MV-4-11 (cell line): ENCODE data around the gene CCDC195.

ENCODE experiments used
- DNase-seq: peaks from one replicate; lab custom pipeline; 2025; lab: John Stamatoyannopoulos, UW

Gene CCDC195, protein sequence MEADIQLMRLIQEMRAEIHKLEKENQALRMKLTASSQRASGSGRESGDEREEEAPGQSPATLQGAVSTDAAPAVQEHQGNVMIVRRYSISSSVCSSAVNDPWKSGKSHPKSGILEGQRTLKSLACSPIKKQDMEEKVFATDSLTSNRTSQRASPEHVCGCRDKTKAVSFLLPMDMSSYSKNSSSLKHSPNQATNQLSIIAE

DNA sequence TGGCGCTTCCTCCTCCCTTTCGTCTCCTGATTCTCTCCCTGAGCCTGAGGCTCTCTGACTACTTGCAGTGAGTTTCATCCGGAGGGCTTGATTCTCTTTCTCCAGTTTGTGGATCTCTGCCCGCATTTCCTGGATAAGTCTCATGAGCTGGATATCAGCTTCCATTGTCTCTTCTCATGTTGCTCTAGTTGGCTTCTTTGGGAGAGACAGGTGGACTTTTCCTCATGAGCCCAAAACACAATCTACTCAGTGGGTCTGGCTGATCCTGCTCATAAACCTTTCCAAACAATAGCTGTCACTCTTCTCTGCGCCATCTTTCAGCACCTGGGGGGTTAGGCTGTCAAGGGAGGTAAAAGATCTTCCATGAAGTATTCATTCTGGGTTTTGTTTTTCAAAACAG lies at the start of gene CCDC195:
CCDC195 (minus strand) TSS at position 165 of the 400 bp plus-strand sequence; CDS start at position 165, 0 bp downstream.
- DNase-seq: no peak

DNA sequence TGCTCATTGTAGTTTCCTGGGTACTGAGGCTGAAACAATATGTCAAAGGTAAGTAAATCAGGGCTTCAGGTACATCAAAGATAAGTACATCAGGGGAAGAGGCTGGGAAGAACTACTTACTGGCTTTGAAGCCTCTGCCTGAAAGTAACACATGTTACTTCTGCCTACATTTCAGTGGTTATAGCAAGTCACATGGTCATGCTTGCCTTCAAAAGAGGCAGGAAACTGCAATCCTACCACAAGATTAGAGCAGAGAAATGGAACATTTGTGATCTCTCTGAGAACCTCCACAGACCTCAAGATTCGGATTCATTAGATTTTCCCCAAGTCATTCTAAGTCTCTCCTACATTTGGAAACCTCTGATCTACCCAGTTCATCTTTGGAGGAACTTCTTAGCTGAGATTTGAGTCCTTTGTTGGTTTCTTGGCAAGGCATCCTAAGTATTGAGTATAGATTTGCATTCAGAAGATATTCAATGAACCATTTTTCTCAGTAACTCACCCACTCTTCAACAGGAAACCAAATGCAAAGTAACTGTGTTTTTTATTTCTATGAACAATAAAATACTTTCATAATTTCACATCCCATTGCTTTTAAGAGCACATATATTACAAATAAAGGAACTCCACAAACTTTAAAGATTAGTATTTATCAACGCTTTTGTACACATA lies 48.5 kb upstream of the CCDC195 start:
- DNase-seq: peak; percentile 18

DNA sequence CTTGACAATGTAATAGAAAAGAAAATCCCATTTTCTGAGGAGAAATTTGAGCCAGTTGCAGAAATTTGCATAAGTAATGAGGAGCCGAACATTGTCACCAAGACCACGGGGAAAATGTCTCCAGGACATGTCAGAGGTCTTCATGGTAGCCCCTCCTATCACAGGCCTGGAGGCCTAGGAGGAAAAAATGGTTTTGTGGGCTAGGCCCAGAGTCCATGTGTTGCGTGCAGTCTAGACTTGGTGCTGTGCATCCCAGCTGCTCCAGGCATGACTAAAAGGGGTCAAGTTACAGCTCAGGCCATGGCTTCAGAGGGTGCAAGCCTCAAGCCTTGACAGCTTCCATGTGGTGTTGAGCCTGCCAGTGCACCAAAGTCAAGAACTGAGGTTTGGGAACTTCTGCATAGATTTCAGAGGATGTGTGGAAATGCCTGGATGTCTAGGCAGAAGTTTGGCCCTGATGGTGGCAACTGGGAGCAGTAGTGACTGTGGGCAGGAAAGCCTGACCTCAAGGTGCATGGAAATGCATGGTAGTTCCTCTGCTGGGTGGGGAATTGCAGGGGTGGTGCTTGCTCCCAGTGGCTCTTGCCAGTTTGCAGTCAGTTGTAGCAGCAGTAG lies 41.9 kb upstream of the CCDC195 start:
- DNase-seq: no peak

DNA sequence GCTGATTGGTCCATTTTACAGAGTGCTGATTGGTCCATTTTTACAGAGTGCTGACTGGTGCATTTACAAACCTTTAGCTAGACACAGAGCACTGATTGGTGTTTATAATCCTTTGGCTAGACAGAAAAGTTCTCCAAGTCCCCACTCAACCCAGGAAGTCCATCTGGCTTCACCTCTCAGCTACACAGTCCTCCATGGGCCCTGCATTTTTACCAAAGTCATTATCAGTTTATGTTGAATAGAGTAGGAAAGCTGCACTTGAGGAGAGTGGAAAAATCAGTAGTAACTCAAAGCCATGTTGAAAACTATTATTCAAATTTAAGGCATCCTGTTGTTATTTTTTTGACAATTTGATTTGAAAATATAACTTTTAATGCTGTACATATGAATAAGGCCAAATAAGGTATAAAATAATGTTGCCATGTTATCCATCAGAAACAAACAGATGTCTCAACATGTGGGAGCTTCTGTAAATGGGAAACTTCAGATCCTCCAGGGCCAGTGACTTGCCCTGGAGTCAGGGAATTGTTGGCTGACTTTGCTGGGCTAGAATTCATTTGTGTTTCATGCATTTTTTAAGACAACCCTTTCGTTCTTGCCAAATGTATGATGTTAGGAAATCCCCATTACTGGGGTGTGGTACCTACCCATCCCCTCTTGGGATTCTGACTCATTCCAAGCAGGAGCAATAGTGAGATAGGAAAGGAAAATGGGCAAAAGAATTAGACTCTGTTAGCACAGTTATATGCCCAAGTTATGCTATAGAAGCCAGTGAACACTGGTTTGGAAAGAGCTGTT lies 37.8 kb upstream of the CCDC195 start:
- no peak for DNase-seq

DNA sequence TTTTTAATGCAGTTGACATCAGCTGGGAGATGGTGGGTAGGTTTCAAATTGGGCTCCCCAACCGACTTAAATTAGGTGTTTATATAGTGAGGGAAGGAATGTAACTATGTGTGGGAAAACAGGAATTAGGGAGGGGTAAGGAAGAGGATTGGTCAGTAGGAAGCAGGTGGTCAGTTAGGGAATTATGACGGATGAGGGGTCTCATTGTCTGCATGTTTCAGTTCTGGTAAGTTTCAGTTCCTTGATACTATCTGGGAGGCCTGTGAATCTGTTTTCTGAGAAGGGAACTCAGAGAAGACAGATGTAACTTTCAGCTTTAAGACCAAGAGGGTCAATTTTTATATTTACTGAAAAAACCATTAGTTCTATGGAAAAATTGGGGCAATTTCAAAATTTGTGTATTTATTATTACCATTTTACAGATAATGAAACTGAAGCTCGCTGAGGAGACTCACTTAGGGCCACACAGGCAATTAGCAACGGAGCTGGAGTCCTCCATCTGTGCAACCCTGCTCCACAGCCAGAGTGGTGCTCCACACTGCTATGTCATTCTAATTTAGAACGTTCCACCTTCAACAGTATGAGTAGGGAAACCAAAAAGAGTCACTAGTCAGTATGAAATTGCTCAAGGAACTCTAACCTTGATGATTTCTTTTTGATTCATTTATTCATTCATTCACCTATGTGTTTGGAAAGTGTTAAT lies 36.0 kb upstream of the CCDC195 start:
- peak; percentile 74 for DNase-seq

DNA sequence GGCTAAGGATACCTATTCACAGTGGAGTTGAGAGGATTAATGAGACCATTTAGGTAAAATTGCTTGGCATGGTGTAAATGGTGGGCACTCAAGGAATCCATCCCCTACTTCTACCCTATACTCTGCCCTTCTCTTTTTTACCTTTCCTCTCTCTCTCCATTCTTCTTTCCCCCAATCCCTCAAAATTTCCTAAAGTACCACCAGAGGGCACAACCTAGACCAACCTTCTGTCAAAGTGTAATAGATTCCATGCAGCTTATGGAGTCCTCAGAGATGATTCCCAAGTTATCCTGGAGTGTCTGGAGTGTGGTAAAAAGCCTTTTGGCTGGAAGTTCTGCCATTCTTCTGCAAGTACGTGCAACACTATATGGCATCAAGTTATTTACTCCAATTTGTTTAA lies 33.0 kb upstream of the CCDC195 start:
- DNase-seq: no peak

DNA sequence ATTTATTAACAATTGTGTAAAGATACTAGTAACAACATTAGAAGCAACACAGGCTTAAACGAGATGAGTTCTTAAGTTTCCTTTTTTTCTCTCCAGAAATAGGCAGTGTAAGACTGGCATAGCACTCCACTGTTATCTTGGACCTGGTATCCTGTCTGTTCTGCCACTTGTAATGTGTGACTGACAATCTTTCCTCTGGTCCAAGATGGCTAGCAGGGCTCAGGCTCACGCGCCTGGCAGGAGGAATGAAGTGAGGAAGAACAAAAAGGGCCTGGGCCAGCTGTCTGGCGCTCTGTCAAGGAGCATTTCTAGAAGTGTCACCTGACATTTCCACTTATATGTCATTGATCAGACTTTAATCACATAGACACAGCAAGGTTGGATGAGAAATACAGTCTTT lies 31.6 kb upstream of the CCDC195 start:
- DNase-seq: no peak

DNA sequence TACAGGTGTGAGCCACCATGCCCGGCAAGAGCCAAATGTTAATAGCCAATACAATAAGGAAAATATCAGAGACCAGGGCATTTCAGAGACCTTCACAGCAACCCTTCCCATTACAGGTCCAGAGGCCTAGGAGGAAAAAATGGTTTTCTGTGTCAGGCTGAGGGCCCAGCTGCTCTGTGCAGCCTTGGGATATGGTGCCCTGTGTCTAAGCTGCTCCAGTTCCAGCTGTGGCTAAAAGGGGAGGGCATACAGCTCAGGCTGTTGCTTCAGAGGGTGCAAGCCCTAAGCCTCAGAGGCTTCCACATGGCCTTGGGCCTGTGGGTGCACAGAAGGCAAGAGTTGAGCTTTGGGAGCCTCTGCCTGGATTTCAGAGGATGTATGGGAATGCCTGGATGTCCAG lies 20.1 kb upstream of the CCDC195 start:
- no peak for DNase-seq

DNA sequence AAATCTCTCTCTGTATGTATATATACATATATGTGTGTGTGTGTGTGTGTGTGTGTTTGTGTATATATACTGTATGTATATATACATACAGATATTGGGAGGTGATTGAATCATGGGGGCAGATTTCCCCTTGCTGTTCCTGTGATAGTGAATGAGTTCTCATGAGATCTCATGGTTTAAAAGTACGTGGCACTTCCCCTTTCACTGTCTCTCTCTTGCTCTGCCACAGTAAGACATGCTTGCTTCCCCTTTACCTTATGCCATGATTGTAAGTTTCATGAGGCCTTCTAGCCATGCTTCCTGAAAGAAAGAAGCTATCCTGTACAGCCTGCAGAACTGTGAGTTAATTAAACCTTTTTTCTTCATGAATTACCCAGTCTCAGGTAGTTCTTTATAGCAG lies 18.8 kb upstream of the CCDC195 start:
- peak; percentile 83 for DNase-seq

DNA sequence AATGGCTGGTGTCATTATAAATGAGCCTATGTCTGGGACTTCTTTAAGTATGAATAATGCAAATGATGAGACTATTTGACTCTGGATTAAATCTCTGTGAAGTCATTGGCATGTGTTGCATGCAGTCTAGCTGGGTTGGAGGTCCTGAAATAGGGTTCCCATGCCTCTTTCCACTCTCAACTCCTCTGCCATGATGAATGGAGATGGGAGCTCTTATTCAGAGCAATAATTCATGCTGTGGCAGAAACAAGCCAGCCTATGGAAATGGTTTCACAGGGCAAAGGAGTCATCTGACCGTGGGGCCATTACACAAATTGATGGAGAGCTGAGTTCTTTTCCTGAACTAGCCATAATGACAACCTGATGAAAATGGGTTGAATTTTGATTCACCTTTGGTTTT lies 15.5 kb upstream of the CCDC195 start:
- no peak for DNase-seq

DNA sequence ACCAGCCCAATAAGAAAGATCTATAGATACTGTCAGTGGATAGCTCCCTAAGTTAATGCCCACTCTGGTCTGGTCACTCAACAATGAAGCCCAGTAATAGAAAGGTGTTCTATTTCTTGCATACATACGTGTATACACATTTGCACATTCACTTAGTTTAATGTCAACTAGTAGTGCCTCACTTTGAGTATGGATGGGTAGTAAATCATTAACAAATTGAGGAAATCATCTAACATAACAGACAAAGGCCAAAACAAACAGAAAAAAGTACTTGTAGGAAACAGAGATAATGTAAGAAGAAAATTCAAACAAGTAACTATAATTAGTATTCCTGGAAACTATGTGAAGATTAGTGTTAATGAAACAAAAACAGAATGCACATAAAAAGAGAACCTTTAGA lies 13.3 kb upstream of the CCDC195 start:
- no peak for DNase-seq

DNA sequence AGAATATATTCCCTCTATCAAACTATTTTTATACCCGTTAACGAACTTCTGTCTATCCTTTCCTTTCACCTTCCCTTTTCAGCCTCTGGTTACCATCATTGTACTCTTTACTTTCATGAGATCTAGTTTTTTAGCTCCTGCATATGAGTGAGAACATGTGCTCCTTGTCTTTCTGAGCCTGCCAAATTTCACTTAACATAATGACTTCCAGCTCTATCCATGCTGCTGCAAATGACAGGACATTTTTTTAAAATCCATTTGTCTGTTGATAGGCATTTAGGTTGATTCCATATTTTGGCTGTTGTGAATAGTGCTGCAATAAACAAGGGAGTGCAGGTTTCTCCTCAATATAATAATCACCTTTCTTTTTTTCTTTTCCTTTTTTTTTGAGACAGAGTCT lies 8.2 kb upstream of the CCDC195 start:
- no peak for DNase-seq

DNA sequence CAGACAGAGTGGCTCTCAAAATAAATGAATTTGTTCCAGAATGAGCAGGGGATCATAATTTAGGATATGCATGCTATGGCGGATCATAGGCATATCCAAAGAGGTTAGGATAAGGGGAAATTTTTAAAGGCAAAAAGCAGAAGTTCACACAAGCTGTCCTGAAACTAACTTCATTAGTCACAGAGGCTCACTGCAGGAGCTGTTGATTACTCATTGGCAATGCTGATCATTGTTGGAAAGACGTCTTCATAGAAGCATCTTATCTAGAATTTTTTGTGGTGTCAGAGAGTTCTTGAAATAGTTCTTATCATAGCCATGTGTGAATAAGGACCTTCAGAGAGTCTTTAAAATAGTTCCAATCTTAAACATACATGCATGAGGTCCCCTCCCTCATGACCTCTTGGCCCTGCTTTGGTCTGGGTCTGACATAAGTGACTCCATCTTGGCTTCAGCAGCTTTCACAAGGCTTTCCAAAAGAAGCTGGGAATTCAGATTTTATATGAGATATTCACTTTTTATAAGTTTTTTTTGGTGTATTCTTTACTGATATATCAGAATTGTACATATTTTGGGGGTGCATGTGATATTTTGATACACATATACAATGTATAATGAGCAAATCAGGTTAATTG lies 7.5 kb upstream of the CCDC195 start:
- DNase-seq: peak; percentile 82

DNA sequence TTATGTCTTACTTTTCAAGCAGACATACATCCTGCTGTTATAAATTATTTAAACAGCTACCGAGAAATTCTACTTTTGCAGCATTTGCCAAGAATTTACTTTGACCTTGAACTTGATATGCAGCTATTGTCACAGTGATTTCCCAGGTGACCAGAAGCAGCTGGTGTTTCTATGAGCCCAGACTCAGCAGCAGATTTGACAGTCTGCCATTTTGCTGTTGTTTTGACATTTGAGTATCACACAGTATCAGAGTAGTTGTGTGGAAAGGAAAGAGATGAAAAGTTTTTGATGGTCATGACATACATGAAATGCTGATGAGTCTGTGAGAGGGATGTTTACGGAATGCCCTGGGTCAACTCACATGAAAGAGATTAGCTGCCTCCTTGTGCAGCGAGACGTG lies 6.6 kb upstream of the CCDC195 start:
- no peak for DNase-seq

DNA sequence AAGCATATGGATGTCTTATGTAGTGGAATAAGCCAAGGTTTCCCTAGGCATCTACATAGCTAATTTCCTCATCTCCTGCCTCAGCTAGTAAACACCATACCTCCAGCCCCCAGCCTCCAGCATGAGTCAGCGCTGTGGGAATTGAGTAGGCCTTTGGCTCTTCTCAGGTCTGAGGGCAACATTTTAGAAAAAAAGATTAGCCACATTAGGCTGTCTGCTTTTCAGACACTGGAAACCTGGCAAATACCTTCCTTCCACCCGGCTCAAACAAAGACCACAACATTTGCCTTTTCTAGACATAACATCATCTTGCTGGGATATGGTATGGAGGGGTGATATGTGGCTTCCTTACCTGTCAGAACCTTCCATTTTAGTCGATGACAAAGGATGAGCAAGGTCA lies 6.1 kb upstream of the CCDC195 start:
- DNase-seq: no peak

DNA sequence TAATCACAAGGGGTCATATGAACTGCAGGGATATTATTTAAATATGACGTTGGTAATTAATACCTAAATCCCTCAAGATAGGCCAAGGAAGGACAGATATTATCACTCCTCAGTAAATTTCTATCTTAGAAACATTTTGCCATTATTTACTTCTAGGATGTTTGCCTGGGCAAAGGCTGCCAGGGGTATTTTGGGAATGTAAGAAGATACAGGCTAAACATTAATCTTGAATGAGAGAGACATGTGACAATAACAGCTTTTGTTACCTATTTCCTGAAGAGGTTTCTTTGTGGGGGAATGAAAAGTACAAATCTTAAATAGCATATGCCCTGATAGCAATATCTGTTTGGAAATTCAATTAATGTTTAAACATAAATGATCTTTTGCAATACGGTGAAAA lies 756 bp upstream of the CCDC195 start:
- DNase-seq: no peak

DNA sequence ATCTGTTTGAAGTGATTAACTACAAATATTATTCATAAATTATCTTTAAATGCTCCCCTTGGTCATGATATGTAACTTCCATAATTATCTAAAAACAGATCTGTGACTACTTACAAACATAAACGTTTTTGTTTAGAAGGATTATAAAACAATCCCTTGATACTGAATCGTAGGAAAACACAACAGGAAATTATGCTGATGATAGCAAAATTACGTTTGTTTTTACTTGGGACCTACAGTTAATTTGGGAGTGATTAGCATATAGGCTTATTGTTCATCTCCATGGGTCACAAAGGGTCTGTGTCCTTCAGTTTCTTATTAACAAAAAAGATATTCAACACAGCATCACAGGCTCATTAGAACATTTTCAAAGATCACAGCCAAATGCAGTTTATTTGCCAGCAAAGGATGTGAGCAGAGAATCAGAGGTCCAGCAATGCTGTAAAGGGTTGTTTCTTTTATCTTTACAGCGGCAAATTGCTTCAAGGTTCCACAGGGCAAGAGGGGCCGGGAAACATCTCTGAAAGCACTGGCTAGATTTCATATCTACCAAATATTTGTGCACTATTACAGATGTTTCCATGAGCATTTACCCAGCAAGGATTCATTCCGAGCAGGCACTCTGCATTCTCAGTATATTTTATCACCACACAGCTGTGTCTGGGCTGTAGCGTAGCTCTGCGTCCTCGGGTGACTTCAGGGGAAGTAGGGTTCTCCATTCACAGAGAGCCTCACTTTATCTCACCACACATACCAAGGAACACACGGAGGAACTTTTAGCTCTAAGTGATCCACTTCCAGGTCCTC lies 4.1 kb downstream of the CCDC195 start:
- peak; percentile 19 for DNase-seq

DNA sequence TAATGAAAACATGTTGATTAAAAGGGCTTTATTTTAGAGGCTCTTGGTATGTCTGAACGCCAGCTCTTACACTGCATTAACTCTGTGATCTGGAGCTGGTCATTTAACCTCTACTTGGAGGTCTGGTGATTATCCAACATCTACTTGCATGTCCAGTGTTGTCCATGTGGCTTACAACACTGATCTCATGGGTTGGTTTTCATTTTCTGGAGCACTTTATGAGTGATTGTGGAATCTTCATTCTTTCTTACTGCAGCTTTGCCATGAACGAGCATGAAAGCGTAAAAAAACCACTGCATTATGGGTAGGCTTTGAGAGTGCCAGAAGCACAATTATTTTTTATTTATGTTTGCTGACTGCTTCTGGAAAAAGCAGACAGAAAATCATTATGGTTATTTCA lies 4.8 kb downstream of the CCDC195 start:
- DNase-seq: no peak

DNA sequence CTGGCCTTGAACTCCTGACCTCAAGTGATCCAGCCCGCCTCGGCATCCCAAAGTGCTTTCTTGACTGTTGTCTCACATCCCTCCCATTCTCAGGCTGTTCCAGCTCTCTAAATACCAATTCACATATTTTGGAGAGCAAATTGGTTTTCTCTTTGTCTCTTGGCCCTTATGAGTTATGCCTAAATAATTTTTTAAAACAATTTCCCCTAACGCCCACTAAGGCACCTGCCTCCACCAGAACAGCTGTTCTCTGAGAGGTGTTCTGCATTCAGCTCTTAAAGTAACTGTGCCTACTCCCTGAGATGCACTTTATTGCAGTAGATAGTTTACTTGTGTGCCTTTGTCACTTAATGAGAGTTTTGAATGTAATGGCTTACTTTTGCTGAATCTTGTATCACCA lies 6.9 kb downstream of the CCDC195 start:
- no peak for DNase-seq

DNA sequence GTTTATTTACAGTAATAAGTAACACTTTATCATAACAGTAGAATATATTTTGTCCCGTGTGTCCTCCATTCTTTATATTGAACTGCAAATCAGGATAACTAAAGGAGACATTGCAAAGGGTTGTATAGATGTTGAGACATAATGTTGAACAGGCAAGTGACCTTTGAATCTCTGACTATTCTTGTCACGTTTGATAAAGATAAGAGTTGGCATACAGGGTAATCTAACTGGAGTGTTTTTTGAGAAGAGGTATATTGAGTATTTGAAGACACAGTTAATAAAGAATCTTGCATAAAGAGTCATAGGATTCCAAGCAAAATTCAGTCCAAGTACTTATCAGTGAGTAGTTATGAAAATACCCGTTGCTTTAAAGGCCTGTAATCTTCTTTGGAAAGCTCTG lies 21.7 kb downstream of the CCDC195 start:
- DNase-seq: no peak

DNA sequence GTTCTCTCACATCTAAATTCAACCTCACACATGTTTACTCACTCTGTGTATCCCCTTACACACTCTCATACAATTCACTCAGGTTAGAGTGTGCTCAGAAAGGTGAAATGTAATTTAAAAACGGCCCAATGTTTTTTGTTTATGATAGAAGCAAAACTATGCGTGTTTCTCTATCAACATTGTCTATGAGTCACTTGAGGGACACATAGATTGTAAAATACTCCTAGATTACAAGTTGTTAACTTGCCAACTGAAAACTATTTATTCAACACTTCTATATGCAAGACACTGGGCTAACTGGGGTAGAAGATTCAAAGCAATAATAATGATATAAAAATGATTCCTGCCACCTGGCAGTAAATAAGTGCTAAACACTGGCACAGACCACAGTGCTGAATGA lies 24.6 kb downstream of the CCDC195 start:
- DNase-seq: no peak
